SH-SY5Y (cell line): Measurements from ENCODE around the gene RNFT2.

Source experiments
- GATA2 ChIP-seq: IDR thresholded peaks from 2 replicates; pipeline ENCODE4 v1.6.1; 2011; ENCODE audit warnings: mild to moderate bottlenecking, low read depth, low read length
- GATA3 ChIP-seq: IDR thresholded peaks from 2 replicates; pipeline ENCODE4 v1.6.1; 2011; ENCODE audit warnings: low read depth, mild to moderate bottlenecking, low read length, moderate library complexity

- no peak for TF ChIP-seq GATA2
- TF ChIP-seq GATA3, result no peak
Measured at GRCh38 chr12:116856729-116857128, 118.6 kb downstream of the RNFT2 start.
